Liver (tissue), 9 donors: ENCODE measurements around the gene SHLD1. TPM values are rescaled to one million over a fixed set of nuclear protein-coding genes. Genes with fewer than 3 reads are reported as not detected.

ENCODE experiments used
- DNase-seq: peaks from one replicate; pipeline ENCODE4 v3.0.0-alpha.2; 2017; ENCODE audit warnings: low spot score
- H3K27ac ChIP-seq, 2 donors: one replicate each; pipeline ENCODE4 v1.7.0; 2013; ENCODE audit warnings: inconsistent platforms in 2 of 2, low read length in 2 of 2, control low read depth in 1 of 2, low read depth in 1 of 2, mild to moderate bottlenecking in 1 of 2
- H3K27me3 ChIP-seq, 4 donors: one replicate each; pipeline versions ENCODE4 v1.6.1 to v1.7.0; 2013; ENCODE audit warnings: low read length in 3 of 4, inconsistent platforms in 1 of 4, mild to moderate bottlenecking in 1 of 4, moderate library complexity in 1 of 4; ENCODE audit not compliant: control insufficient read depth in 4 of 4, insufficient read depth in 4 of 4
- H3K36me3 ChIP-seq, 4 donors: one replicate each; pipeline versions ENCODE4 v1.6.1 to v1.7.0; 2013; ENCODE audit warnings: low read length in 3 of 4, mild to moderate bottlenecking in 3 of 4, low read depth in 1 of 4, moderate library complexity in 1 of 4; ENCODE audit not compliant: control insufficient read depth in 4 of 4, insufficient read depth in 3 of 4
- H3K4me1 ChIP-seq, 4 donors: one replicate each; pipeline versions ENCODE4 v1.6.1 to v1.7.0; 2013; ENCODE audit warnings: low read length in 3 of 4, mild to moderate bottlenecking in 3 of 4, moderate library complexity in 1 of 4; ENCODE audit not compliant: control insufficient read depth in 4 of 4, insufficient read depth in 4 of 4
- H3K4me3 ChIP-seq, 3 donors: one replicate each; pipeline versions ENCODE4 v1.6.1 to v1.7.0; 2013; ENCODE audit warnings: low read length in 3 of 3, control low read depth in 1 of 3, low read depth in 1 of 3, mild to moderate bottlenecking in 1 of 3
- H3K9ac ChIP-seq, 2 donors: one replicate each; pipeline ENCODE4 v1.7.0; 2013; ENCODE audit warnings: low read length in 2 of 2, mild to moderate bottlenecking in 2 of 2, moderate library complexity in 2 of 2, control low read depth in 1 of 2, low read depth in 1 of 2
- H3K9me3 ChIP-seq, 4 donors: one replicate each; pipeline versions ENCODE4 v1.6.1 to v1.7.0; 2013; ENCODE audit warnings: low read length in 3 of 4; ENCODE audit not compliant: control insufficient read depth in 4 of 4
- ATF3 ChIP-seq: IDR thresholded peaks from 2 replicates; pipeline ENCODE4 v1.6.1; 2016; ENCODE audit warnings: antibody characterized with exemption
- CTCF ChIP-seq: fragments of 150-350 bp; IDR thresholded peaks from 2 replicates; pipeline ENCODE4 v1.5.1; 2017; ENCODE audit warnings: improper control_type of control experiment, low read depth, low read length; ENCODE audit not compliant: missing input control
- EGR1 ChIP-seq, 2 donors: IDR thresholded peaks; 2 replicates each; pipeline ENCODE4 v1.6.1; 2016 to 2018; ENCODE audit warnings: antibody characterized with exemption in 2 of 2, low read depth in 2 of 2
- FOXA1 ChIP-seq: IDR thresholded peaks from 2 replicates; pipeline ENCODE4 v1.6.1; 2016; ENCODE audit warnings: antibody characterized with exemption
- FOXA2 ChIP-seq: IDR thresholded peaks from 2 replicates; pipeline ENCODE4 v1.6.1; 2016; ENCODE audit warnings: antibody characterized with exemption
- GABPA ChIP-seq, 2 donors: IDR thresholded peaks in 1 of 2; conservative IDR thresholded peaks in 1 of 2; 2 replicates each; pipeline ENCODE4 v1.6.1; 2016; ENCODE audit warnings: antibody characterized with exemption in 2 of 2, mild to moderate bottlenecking in 1 of 2, moderate library complexity in 1 of 2
- HNF4A ChIP-seq, 2 donors: conservative IDR thresholded peaks; 2 replicates each; pipeline ENCODE4 v1.6.1; 2016; ENCODE audit warnings: antibody characterized with exemption in 2 of 2, mild to moderate bottlenecking in 2 of 2
- HNF4G ChIP-seq: IDR thresholded peaks from 2 replicates; pipeline ENCODE4 v1.6.1; 2016; ENCODE audit warnings: antibody characterized with exemption
- JUND ChIP-seq, 2 donors: IDR thresholded peaks; 2 replicates each; pipeline ENCODE4 v1.6.1; 2016; ENCODE audit warnings: antibody characterized with exemption in 2 of 2
- MAX ChIP-seq: IDR thresholded peaks from 2 replicates; pipeline ENCODE4 v1.6.1; 2016; ENCODE audit warnings: antibody characterized with exemption
- NR2F2 ChIP-seq: IDR thresholded peaks from 2 replicates; pipeline ENCODE4 v1.6.1; 2016; ENCODE audit warnings: antibody characterized with exemption
- RAD21 ChIP-seq, 2 donors: IDR thresholded peaks; 2 replicates each; pipeline ENCODE4 v1.6.1; 2016; ENCODE audit warnings: antibody characterized with exemption in 2 of 2, mild to moderate bottlenecking in 2 of 2
- REST ChIP-seq: IDR thresholded peaks from 2 replicates; pipeline ENCODE4 v1.6.1; 2016; ENCODE audit warnings: antibody characterized with exemption, mild to moderate bottlenecking
- SP1 ChIP-seq: IDR thresholded peaks from 2 replicates; pipeline ENCODE4 v1.6.1; 2018; ENCODE audit warnings: antibody characterized with exemption, mild to moderate bottlenecking
- TAF1 ChIP-seq: conservative IDR thresholded peaks from 2 replicates; pipeline ENCODE4 v1.6.1; 2016; ENCODE audit warnings: antibody characterized with exemption, mild to moderate bottlenecking
- YY1 ChIP-seq: IDR thresholded peaks from 2 replicates; pipeline ENCODE4 v1.6.1; 2016; ENCODE audit warnings: antibody characterized with exemption, mild to moderate bottlenecking
- ZBTB33 ChIP-seq: IDR thresholded peaks from 2 replicates; pipeline ENCODE4 v1.6.1; 2016; ENCODE audit warnings: antibody characterized with exemption
- WGBS: extraction: QIAGEN DNeasy Blood & Tissue Kit; methylation state at CpG from one replicate; pipeline ENCODE4 v1.1.7; 2013; 5-methylcytosine and 5-hydroxymethylcytosine counted together
- polyA plus RNA-seq, 2 donors: library from polyadenylated mRNA; stranded (reverse) in 1 of 2; unstranded in 1 of 2; fragments of 200-250 nt in 1 of 2; fragments of >200 nt in 1 of 2; fragmentation: Nextera tagmentation in 1 of 2; extraction: Ambion mirVana in 1 of 2; gene quantifications; one replicate each; pipeline versions ENCODE4 v1.2.1 to v1.2.3, GENCODE V29; 2013 to 2015
- total RNA-seq, 2 donors: library from RNA; depleted of rRNA; stranded (reverse); fragments of >200 nt; gene quantifications; one replicate each; pipeline ENCODE4 v1.2.3, GENCODE V29; 2014
- donor health status: healthy.
- donor health status: healthy.
- donor health status: healthy.
- donor health status: healthy.
- donor health status: healthy.

Gene SHLD1
- total and polyA plus RNA-seq, 4 donors, result 0.92 to 5.0 (median 2.0) TPM

GRCh38 chr20:5871459-5872410 is 121.5 kb downstream of the SHLD1 start:
- TF ChIP-seq FOXA1, result no peak

GRCh38 chr20:5877128-5877527 is 126.9 kb downstream of the SHLD1 start:
- Histone ChIP-seq H3K27me3 (no peaks in the 10 kb centered on the region), H3K9ac (no peak overlapping the region), H3K4me1 (no peaks in the 10 kb centered on the region), H3K9me3 (no peaks in the 10 kb centered on the region), H3K27ac (no peak overlapping the region), H3K36me3 (no peaks in the 10 kb centered on the region), H3K4me3 (no peak overlapping the region)
- no peak for DNase-seq
- WGBS, result 86% methylated on average over 4 of the region's 4 CpGs
- no peak for TF ChIP-seq HNF4G
- no peak for TF ChIP-seq FOXA2
- no peak for TF ChIP-seq TAF1
- TF ChIP-seq CTCF, result no peak
- TF ChIP-seq ZBTB33, result no peak
- no peak for TF ChIP-seq NR2F2
- no peak for TF ChIP-seq HNF4A (conservative IDR thresholded peaks at IDR 0.05)
- TF ChIP-seq YY1, result no peak
- no peak for TF ChIP-seq MAX
- TF ChIP-seq RAD21 (IDR thresholded peaks at IDR 0.05), result no peak
- TF ChIP-seq JUND (IDR thresholded peaks at IDR 0.05), result no peak
- no peak for TF ChIP-seq SP1
- TF ChIP-seq REST, result no peak
- no peak for TF ChIP-seq EGR1 (IDR thresholded peaks at IDR 0.05; ENCODE audit: low read depth in 2 of 2)
- no peak for TF ChIP-seq ATF3
- no peak for TF ChIP-seq FOXA1
- no peak for TF ChIP-seq GABPA (IDR thresholded peaks at IDR 0.05 in 1 of 2, conservative IDR thresholded peaks at IDR 0.05 in 1 of 2)

More at GRCh38 chr20:5871459-5872410, 121.5 kb downstream of the SHLD1 start:
- no peaks in the 10 kb centered on the region for H3K36me3 ChIP-seq
- H3K27me3 ChIP-seq, result no peaks in the 10 kb centered on the region
- no peak overlapping the region for H3K27ac ChIP-seq
- no peaks in the 10 kb centered on the region for H3K4me1 ChIP-seq
- no peak overlapping the region for H3K9ac ChIP-seq
- H3K9me3 ChIP-seq, result no peaks in the 10 kb centered on the region
- no peak overlapping the region for H3K4me3 ChIP-seq
- DNase-seq, result no peak
- WGBS, result 62% methylated on average over 6 of the region's 6 CpGs
